HCEC 1CT (cell line): ENCODE results near the gene FHIT.

Experiments
- DNase-seq: peaks from one replicate; pipeline ENCODE4 v3.0.0-alpha.2; 2017

The FHIT gene

DNA sequence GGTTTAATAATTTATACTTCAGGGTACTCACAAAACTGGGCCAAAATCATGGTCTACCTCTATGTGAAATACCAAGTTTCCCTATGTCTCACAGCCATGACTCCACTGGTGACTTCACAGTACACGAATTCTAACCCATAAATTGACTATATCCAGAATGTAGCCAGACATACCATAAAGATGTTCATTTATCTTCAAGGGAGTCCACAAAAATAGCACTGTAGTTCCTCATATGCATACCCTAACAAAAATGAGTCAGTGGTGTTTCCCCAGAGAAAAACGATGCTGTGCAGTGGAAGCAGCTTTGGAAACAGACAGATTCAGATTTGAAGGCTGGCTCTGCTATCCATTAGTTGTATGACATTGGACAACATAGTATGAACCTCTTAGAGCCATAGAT, 438.8 kb downstream of the FHIT start:
- no peak for DNase-seq

DNA sequence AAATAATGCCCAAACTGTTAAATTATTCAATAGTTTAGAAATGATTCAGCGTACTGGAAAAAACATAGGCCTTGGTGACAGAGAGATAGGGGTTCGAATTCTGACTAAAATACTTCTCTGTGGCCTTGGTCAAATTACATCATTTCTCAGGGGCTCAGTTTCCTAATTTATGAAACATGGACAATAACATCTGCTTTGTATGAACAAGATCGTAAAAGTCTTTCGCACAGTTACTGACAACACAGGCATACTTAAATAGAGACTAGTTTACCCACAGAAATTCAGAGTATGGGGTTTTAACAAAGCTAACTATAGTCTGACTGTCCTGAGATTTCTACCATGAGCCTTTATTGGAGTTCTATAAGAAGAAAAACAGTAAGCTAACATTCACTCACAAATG, 440.4 kb downstream of the FHIT start:
- DNase-seq, result no peak

DNA sequence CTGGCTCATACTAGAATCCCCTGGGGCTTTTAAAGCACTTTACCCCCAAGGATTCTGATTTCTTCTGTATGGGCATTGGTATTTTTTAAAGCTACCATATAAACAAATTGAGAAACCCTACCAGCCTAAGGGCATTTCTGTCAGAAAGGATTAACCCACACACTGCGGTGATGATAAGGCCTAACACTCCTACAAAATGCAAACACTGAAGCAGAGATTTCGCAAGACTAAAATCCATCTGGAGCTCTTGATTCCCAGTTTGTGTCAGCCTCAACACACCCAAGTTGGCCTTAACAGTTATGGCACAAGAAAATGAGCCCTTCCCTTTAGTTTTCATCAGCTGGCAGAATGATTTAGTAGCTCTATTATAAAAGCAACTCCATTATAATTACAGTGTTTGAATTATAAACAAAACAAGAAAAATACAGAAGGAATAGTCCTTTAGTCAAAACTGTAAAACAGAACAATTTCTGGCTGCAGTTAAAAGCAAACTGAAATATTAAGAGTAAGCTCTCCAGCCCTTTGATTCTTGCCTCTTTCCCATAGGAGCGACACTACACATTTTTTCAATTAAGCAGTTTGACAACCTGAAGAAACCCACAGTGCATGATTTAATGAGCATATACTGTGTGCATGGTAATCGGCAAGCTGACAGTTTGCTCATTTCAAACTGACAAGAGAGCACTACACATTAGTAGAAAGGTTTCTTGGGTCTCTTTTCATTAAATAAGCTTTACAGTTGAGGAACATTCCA, 441.2 kb downstream of the FHIT start:
- DNase-seq, result no peak

DNA sequence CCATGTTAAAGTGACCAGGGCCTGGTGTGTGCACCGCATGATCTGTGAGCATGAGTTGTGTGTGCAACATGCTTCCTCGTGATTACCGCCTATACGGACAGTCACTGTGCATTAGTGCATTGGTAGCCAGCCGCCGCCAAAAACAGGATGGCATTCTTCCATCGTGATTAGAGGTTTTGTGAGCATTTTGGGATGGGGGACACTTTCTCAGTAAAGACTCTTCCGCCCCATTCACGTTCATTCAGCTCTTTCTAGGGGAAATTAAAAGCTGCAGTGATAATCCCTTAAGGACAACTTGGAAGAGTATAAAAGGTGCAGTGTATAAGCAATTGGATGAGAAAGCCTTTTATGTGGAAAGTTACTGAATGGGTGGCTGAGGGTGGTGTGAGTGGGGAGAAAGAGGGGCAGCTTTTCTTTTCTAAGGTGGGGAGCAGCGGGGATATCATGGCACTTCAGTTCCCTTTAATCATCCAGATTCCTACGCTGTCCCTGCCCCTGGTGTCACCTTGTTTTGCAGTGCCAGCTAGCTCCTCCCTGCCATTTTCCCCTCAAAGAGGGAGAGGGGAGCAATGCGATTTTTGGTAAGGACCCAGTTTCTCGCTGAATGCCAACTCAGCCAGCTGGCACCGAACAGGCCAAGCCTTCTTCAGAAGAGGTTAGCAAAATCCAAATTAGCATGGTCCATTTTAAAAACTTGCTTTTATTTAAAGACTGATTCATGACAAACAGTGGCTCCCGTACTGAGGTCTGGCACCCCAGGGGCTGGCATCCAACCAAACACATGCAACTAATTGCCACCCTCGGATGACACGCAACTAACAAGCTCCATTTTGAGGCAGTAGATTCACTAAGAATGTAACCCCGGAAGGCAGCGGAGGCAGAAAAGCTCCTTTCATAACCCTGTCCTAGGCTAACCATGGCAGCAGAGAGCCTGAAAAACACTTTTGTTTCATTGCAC, 447.8 kb downstream of the FHIT start:
- DNase-seq, result no peak

DNA sequence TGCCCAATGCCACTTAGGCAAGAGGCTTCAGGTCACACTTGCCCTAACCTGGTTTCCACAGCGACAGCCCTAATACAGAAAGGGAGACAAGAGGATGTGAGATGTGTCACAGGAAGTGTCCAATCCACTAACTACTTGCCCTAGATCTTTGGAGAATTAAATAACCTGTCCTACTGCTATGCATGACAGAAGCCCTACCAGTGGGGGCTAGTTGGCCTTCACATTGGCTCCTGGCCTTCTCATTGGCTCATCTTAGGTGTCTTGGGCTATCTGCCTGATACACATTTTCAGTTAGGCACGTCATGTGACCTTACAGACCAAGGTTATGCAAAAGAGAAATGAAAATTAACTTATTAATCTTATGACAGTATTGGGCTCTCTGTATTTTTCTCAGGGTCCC, 449.9 kb downstream of the FHIT start:
- no peak for DNase-seq

DNA sequence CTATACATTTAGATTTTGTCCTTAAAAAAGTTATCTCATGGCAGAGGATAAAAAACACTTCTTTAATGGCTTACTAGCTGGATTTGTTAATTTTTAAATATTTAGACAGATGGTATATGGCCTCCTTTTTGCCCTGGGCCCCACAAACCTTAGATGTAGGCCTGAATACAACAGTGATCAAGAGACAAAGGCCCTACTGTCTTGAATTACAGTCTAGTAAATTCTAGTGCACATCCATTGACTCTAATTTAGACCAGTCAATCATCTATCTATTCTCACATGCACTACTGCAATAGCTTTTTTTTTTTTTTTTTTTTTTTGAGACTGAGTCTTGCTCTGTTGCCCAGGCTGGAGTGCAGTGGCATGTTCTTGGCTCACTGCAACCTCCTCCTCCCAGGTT, 452.8 kb downstream of the FHIT start:
- DNase-seq, result no peak

DNA sequence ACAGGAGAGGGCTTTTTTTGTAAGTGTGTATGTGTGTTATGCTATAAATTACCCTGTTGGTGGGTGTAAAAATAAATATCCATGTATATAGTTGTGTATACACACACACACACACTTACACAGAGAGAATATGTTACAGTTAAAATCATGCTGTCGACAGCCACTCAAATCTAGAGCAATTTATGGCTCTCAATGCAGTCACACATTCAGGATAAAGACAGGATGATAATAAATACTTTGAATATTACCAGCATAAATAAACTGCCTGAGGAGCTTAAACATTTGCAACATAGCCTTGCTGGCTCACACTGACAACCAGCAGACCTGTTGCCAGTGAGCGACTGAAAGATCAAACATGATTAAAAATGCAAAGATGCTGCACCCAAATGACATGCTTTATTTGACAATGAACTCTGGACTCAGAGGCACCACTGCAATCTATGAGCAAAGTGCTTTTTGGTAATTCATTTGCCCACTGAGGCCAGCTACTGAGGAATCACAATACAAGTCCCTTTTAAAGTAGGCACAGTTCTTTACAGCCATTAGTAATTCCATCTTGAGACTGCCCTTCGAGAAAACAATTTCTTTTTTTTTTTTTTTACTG, 458.9 kb downstream of the FHIT start:
- DNase-seq, result no peak

DNA sequence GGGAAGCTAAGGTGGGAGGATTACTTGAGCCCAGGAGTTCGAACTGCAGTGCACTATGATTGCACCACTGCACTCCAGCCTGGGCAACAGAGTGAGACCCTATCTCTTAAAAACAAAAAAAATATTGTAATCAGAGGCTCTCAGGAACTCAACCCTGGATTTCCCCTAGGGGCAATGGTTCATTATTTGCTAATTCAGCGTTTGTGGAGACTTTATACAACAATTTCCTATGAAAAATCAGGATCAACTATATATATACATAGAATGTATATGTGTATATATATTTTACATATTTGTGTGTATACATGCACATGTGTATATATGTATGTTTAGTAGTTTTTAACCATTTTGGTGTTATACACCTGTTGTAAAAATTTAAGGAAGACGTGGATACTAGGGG, 463.1 kb downstream of the FHIT start:
- no peak for DNase-seq

DNA sequence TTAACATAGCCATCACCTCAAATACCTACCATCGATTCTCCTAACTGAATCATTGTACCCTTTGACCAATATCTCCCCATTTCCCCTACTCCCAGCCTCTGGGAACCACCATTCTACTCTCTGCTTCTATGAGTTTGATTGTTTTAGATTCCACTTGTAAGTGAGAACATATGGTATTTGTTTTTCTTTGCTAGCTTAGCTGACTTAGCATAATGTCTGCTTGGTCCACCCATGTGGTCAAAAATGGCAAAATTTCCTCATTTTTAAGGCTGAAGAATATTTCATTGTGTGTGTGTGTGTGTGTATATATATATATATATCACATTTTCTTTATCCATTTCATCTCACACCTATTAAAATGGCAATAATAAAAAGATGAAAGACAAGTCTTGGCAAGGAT, 469.3 kb downstream of the FHIT start:
- no peak for DNase-seq

DNA sequence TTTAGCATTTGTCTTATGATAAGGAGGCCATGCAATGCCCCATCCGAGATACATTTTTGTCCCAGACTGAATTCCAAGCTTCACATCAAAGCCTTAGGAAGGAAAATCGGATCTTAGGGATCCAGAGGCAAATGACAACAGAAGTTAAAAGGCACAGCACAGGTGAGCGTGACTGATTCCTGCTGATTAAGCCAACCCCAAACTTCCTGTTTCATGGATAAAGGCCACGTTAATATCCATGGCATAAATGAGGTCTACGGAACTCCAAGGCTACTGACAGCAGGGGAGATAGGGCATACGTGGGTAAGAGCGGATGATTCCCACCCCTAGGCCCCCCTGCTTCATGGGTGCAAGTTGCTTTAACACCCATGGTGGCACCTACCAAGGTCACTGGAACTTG, 471.6 kb downstream of the FHIT start:
- DNase-seq, result no peak

DNA sequence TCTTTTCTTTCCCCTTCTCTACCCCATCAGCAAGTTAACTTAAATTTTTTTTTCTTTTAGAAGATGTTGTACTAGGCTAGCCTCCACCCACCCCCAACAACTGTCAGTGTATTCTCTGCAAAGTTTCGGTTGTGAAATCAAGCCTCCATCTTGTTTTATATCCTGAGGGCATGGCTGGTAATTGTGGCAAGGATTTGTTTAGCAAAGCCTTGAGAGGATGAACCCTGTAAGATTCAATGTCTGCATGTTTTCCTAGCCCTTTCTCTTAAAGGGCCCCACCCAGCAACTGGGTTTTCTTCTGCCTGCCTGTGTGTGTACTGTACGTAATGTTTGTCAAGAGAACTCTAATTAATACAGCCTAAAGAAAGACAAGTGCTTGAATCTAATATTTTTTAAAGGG, 475.3 kb downstream of the FHIT start:
- no peak for DNase-seq

DNA sequence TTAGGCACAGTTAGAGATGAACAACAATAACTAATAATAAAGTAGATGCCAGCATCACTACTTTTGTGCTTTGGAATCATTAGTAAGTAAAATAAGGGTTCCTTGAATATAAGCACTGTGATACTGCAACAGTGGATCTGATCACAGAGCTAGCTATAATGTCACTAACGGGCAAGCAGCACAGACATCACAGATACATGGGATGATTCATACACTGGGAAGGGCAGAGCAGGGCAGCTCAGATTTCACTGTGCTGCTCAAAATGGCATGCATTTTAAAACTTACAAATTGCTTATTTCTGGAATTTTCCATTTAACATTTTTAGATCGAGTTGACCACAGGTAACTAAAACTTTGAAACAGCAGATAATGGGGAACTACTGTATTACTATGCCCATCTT, 476.6 kb downstream of the FHIT start:
- DNase-seq, result no peak

DNA sequence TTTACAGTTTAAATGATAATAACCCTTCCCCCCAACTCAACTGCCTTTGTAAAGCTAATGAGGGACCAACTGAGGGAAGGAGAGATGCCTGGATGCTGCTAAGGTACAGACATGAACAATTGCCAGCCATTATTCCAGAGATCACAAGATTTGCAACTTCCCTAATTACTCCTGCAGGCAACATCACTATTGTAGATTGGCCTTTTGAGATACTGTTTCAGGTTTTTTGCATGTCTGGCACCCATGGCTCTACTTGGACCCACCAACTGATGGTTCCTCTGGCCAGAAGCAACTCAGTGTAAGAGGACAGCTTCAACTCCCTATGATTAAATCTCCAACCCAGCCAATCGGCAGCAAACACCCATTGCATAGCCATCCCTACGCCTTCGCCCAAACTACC, 478.7 kb downstream of the FHIT start:
- no peak for DNase-seq

DNA sequence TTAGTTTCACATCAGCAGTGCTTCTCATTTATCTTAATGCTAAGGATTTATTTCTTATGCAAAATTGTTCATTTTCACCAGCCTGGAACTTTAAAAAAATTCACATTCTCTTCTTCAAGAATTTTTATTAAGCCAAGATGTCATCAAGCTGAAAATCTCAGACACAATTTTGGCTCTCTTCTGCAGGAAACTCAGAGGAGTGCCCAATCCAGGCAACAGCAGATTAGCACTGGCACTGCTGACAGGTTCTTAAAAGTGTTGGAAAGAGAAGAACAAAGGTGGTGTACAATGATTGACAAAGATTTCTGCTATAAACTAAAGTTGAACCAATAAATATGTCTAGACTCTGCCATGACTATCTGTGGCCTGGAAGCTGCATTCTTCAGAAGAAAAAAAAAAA, 479.5 kb downstream of the FHIT start:
- DNase-seq, result no peak

DNA sequence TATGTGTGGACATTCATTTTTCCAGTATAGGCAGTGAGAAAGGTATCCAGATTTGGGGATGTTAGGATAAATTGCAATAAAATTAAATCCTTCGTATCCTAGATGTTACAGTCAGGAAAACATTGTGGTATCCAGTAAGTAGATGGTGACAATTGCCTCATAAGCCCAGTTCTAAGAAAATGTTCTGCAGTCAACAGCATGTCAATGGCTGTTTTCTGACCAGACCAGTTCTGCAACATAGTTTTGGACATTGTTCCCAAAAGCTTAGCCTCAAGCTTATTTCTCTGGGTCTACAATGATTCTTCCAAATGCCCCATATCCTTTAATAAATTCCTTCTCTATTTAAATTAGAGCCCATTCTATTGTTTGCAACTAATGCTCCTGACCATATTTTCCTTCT, 480.7 kb downstream of the FHIT start:
- no peak for DNase-seq

DNA sequence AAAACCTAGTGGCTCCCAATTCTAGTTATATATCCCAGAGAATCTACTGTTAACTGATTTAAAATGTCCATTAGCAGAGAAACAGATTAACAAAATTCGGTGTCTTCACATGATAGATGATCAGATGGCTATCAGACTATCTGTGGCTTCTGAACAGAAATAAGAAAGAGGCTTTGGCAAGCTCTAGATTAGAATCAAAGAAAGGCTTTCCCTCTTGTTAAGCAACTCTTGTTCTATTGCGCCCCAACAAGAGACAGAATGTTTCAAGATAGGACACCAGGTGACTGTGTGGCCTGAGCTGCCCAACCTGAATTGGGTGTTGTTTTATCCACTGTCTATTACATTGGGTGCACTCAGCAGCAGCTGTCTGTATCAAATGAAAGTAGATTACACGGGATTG, 483.7 kb downstream of the FHIT start:
- DNase-seq, result no peak

DNA sequence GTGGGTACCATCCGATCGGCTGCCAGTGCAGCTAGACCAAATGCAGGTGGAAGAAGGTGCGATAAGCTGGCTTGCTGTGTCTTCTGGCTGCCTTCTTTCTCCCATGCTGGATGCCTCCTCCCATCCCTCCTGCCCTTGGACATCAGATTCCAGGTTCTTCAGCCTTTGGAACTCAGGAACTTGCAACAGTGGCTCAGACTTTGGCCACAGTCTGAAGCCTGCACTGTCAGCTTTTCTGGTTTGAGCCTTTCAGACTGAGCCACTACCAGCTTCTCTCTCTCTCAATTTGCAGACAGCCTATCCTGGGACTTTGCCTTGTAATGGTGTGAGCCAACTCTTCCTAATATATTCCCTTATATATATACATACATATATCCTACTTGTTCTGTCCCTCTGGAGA, 485.5 kb downstream of the FHIT start:
- no peak for DNase-seq

DNA sequence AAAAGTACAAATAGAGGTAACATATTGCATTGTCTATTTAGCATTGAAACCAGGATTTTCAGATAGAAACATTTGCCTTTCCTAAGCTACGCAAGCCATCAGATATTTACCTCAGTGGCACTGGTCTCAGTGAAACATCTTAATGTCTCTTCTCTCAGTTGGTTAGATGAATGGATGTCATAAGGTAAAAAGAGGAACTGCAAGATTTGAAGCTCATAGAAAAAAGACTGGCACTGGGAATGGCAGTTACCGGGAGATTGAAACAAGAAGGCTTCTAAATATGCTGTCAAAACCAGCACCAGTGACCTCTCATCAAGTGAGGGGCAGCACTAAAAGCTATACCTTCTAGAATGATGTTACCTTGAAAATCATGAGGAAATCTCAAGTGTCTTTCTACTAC, 486.4 kb downstream of the FHIT start:
- no peak for DNase-seq

DNA sequence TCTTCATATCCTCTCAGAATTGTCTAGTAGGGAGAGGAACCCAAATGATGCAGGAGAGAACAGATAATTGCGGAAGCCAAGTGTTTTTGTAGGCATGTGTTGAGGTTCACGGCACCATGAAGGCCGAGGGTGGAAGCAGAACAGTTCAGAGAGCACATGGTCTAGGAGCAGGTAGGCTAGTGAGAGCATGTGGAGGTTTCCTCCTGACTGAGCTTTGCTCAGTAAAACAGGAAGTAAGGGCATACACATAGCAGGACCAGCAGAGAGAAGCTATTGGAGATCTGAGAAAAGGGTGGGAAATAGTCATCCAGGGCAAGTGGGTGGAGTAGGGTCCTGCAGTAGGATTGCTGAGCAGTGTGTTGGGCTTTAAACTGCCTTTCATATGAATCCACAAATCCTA, 491.1 kb downstream of the FHIT start:
- no peak for DNase-seq

DNA sequence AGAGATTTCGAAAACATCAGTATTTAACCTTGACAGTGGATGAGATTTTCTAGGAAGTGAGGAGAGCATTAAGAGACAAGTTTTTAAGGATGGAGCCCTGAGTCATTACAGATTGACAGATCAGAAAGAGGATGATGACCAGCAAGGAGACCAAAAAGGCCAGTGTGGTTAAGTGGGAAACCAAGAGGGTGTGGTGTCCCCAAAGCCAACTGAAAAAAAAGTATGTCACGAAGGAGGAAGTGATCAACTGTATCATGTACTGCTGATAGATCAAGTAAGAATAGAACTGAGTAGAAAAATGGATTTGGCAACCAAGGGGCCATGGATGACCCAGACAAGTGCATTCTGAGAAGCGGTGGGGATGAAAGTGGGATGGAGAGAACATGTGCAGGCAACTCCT, 491.8 kb downstream of the FHIT start:
- no peak for DNase-seq

DNA sequence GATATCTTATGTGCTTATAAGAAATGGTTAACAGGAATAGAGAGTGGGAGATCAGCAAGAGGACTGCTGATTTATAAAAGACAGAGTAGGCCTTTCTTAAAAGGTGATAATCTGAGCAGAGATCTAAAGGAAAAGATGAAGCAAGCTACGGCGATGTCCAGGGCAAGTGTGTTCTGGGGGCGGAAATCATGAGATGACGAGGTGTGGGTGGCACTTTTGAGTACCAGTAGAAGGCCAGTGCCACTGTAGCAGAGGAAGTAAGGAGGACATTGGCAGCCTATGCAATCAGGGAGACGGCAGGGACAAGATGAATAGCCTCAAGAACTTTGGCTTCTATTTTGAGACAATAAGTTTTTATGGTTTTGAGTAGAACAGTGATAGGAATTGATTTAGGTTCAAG, 492.4 kb downstream of the FHIT start:
- no peak for DNase-seq

DNA sequence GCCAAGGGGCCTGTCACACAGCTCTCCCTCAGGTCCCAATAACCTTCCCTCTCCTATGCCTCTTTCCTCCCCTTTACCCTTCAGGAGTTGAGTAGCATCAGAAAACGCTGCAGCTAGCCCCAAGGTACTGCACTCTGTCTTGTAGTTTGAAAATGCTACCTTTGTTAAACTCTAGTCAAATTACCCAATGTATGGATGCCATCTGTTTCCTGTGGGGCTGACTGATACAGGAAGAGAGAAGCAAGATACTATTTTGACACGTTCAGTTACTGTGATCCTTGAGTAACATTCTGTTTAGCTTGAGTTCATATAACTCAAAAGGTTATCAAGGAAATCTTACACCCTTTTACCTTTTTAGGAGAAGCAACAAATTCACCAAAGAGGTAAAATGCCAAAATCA, 493.1 kb downstream of the FHIT start:
- no peak for DNase-seq

DNA sequence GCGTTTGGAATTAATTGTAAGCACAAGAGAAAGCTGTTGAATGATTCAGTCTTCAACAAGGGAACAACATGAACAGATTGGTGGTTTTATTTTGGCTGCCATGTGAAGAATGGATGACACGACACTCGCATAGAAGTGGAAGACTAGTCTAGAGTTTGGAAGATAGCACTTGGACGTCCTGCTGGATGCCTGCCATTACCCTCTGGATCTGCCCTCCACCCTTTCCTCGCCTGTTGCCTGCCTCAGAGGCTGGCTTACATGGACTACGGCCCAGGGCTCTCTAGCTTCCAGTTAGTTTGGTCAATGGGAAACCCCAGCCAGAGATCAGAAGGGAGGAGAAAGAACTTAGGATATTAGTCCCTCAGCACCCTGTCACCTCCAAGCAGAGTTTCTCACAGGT, 493.5 kb downstream of the FHIT start:
- no peak for DNase-seq
